ENCODE data around the gene NDUFA8. TPM values are rescaled to one million over a fixed set of nuclear protein-coding genes. Genes with fewer than 3 reads are reported as not detected.

Gene NDUFA8
- total RNA-seq, 1 experiment from 2014 or later: 70.7 TPM

DNA sequence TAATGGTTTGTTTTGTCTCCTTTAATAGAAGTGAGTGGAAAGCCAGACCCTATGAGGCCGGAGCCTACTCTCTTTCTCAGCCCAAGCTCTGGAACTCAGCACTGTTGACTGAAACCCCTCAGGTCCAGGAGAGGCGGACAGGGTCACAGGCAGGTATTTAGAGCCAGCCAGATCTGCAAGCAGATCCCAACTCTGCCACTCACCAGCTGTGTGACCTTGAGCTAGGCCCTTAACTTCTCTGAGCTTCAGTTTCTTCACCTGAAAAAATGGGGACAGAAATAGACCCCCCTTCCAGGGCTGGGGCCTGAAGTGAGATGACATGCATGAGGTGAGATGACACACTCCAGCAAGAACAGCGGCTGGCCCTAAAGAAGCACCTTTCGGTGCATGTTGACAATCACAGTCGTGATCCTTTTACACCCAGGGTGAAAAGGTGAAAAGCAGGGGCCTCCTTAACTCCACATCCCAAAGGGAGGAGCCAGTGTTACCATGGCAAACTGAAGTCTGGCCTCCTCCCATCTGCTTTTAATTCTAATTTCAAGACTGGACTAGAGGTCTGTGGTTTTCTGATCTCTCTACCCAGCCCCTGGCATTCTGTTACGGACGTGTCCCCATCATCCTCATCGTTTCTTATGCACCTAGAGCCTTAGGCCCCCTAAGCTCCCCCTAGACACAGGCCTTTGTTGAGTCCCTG lies 27.3 kb upstream of the NDUFA8 start:
- Mint-ChIP-seq H3K4me3 (no peak overlapping the region), H3K27ac (no peak overlapping the region), H3K27me3 (ENCODE audit: low read depth) (no peaks in the 10 kb centered on the region; the same call in 1 of the 2 replicates), H3K36me3 (no peaks in the 10 kb centered on the region), H3K9me3 (no peaks in the 10 kb centered on the region), H3K4me1 (peaks cover 5% of the 10 kb centered on the region; the same call in 1 of the 2 replicates)
- ATAC-seq (no peak), DNase-seq (ENCODE audit: low spot score) (no peak)
- ChIA-PET POLR2A (no interaction called here), CTCF (interaction anchor here (1.0 to 2.8 kb wide), 12 partner anchors 10 to 164 kb away, joined by 3 to 13 read pairs (median 4); no protein-coding TSS in a partner anchor)
- TF ChIP-seq JUN (CRISPR knock-in tag; IDR thresholded peaks at IDR 0.05): no peak
- TF ChIP-seq, protein P1, sequence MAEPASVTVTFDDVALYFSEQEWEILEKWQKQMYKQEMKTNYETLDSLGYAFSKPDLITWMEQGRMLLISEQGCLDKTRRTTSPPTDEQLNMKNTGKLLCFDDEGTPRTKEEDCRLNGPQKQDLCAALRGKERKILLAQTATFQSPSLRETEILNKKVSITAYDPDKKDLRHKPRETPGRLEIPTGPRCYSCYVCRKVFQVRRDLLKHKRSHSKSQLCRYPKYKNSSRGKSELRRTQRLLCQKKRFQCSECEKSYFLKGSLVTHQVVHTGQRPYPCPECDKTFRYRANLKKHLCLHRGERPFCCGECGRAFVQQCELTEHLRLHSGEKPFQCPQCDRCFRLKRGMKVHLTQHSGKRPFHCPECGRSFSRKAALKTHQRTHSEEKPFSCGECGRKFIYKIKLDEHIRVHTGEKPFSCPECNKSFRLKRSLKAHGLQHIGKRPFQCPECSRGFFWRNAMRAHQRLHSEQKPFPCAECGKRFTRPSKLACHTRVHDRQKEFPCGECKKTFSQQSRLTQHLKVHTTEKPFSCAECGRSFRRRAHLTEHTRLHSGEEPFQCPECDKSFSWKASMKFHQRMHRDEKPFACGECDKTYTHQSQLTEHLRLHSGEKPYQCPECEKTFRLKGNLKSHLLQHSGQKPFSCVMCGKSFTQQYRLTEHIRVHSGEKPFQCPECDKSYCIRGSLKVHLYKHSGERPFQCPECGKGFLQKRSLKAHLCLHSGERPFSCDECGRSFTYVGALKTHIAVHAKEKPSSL (CRISPR knock-in tag; conservative IDR thresholded peaks at IDR 0.05): no peak
- TF ChIP-seq, protein P2, sequence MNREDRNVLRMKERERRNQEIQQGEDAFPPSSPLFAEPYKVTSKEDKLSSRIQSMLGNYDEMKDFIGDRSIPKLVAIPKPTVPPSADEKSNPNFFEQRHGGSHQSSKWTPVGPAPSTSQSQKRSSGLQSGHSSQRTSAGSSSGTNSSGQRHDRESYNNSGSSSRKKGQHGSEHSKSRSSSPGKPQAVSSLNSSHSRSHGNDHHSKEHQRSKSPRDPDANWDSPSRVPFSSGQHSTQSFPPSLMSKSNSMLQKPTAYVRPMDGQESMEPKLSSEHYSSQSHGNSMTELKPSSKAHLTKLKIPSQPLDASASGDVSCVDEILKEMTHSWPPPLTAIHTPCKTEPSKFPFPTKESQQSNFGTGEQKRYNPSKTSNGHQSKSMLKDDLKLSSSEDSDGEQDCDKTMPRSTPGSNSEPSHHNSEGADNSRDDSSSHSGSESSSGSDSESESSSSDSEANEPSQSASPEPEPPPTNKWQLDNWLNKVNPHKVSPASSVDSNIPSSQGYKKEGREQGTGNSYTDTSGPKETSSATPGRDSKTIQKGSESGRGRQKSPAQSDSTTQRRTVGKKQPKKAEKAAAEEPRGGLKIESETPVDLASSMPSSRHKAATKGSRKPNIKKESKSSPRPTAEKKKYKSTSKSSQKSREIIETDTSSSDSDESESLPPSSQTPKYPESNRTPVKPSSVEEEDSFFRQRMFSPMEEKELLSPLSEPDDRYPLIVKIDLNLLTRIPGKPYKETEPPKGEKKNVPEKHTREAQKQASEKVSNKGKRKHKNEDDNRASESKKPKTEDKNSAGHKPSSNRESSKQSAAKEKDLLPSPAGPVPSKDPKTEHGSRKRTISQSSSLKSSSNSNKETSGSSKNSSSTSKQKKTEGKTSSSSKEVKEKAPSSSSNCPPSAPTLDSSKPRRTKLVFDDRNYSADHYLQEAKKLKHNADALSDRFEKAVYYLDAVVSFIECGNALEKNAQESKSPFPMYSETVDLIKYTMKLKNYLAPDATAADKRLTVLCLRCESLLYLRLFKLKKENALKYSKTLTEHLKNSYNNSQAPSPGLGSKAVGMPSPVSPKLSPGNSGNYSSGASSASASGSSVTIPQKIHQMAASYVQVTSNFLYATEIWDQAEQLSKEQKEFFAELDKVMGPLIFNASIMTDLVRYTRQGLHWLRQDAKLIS (CRISPR knock-in tag; IDR thresholded peaks at IDR 0.05; ENCODE audit: borderline replicate concordance): no peak
- no peak for TF ChIP-seq SOX15 (CRISPR knock-in tag; IDR thresholded peaks at IDR 0.05)
- TF ChIP-seq, protein P3, sequence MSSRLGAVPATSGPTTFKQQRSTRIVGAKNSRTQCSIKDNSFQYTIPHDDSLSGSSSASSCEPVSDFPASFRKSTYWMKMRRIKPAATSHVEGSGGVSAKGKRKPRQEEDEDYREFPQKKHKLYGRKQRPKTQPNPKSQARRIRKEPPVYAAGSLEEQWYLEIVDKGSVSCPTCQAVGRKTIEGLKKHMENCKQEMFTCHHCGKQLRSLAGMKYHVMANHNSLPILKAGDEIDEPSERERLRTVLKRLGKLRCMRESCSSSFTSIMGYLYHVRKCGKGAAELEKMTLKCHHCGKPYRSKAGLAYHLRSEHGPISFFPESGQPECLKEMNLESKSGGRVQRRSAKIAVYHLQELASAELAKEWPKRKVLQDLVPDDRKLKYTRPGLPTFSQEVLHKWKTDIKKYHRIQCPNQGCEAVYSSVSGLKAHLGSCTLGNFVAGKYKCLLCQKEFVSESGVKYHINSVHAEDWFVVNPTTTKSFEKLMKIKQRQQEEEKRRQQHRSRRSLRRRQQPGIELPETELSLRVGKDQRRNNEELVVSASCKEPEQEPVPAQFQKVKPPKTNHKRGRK (CRISPR knock-in tag; IDR thresholded peaks at IDR 0.05; ENCODE audit: borderline replicate concordance): no peak
- no peak for TF ChIP-seq RORB (CRISPR knock-in tag; IDR thresholded peaks at IDR 0.05)
- TF ChIP-seq, protein P4, sequence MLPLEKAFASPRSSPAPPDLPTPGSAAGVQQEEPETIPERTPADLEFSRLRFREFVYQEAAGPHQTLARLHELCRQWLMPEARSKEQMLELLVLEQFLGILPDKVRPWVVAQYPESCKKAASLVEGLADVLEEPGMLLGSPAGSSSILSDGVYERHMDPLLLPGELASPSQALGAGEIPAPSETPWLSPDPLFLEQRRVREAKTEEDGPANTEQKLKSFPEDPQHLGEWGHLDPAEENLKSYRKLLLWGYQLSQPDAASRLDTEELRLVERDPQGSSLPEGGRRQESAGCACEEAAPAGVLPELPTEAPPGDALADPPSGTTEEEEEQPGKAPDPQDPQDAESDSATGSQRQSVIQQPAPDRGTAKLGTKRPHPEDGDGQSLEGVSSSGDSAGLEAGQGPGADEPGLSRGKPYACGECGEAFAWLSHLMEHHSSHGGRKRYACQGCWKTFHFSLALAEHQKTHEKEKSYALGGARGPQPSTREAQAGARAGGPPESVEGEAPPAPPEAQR (CRISPR knock-in tag; IDR thresholded peaks at IDR 0.05): no peak
- no peak for TF ChIP-seq KAT7 (CRISPR knock-in tag; IDR thresholded peaks at IDR 0.05; ENCODE audit: borderline replicate concordance)
- TF ChIP-seq HMGA2 (CRISPR knock-in tag; IDR thresholded peaks at IDR 0.05): no peak
- TF ChIP-seq SMAD3 (CRISPR knock-in tag; IDR thresholded peaks at IDR 0.05; ENCODE audit: borderline replicate concordance): no peak
- no peak for TF ChIP-seq CBFB (CRISPR knock-in tag; IDR thresholded peaks at IDR 0.05; ENCODE audit: low read depth)
- TF ChIP-seq, protein P5, sequence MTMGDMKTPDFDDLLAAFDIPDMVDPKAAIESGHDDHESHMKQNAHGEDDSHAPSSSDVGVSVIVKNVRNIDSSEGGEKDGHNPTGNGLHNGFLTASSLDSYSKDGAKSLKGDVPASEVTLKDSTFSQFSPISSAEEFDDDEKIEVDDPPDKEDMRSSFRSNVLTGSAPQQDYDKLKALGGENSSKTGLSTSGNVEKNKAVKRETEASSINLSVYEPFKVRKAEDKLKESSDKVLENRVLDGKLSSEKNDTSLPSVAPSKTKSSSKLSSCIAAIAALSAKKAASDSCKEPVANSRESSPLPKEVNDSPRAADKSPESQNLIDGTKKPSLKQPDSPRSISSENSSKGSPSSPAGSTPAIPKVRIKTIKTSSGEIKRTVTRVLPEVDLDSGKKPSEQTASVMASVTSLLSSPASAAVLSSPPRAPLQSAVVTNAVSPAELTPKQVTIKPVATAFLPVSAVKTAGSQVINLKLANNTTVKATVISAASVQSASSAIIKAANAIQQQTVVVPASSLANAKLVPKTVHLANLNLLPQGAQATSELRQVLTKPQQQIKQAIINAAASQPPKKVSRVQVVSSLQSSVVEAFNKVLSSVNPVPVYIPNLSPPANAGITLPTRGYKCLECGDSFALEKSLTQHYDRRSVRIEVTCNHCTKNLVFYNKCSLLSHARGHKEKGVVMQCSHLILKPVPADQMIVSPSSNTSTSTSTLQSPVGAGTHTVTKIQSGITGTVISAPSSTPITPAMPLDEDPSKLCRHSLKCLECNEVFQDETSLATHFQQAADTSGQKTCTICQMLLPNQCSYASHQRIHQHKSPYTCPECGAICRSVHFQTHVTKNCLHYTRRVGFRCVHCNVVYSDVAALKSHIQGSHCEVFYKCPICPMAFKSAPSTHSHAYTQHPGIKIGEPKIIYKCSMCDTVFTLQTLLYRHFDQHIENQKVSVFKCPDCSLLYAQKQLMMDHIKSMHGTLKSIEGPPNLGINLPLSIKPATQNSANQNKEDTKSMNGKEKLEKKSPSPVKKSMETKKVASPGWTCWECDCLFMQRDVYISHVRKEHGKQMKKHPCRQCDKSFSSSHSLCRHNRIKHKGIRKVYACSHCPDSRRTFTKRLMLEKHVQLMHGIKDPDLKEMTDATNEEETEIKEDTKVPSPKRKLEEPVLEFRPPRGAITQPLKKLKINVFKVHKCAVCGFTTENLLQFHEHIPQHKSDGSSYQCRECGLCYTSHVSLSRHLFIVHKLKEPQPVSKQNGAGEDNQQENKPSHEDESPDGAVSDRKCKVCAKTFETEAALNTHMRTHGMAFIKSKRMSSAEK (CRISPR knock-in tag; IDR thresholded peaks at IDR 0.05; ENCODE audit: borderline replicate concordance): no peak
- TF ChIP-seq SP1 (CRISPR knock-in tag; conservative IDR thresholded peaks at IDR 0.05): no peak
- no peak for TF ChIP-seq ZNF138 (CRISPR knock-in tag; conservative IDR thresholded peaks at IDR 0.05)
- TF ChIP-seq, protein P6, sequence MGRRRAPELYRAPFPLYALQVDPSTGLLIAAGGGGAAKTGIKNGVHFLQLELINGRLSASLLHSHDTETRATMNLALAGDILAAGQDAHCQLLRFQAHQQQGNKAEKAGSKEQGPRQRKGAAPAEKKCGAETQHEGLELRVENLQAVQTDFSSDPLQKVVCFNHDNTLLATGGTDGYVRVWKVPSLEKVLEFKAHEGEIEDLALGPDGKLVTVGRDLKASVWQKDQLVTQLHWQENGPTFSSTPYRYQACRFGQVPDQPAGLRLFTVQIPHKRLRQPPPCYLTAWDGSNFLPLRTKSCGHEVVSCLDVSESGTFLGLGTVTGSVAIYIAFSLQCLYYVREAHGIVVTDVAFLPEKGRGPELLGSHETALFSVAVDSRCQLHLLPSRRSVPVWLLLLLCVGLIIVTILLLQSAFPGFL (CRISPR knock-in tag; IDR thresholded peaks at IDR 0.05; ENCODE audit: borderline replicate concordance): no peak

All from WTC11 (cell line).